GM12878 (cell line): Measurements from ENCODE around the gene EIF4E1B. TPM values are rescaled to one million over a fixed set of nuclear protein-coding genes. Genes with fewer than 3 reads are reported as not detected.

Experiments
- ASH2L ChIP-seq: fragments of 300-600, 200-600 bp; sonication (generic); IDR thresholded peaks from 2 replicates; pipeline ENCODE4 v1.6.1; 2017; ENCODE audit warnings: low read depth, mild to moderate bottlenecking, borderline replicate concordance
- CHD2 ChIP-seq: IDR thresholded peaks from 2 replicates; pipeline ENCODE4 v1.6.1; 2011; ENCODE audit warnings: low read depth, low read length, improper control_type of control experiment, borderline replicate concordance
- E4F1 ChIP-seq: fragments of 450-650 bp; IDR thresholded peaks from 2 replicates; pipeline ENCODE4 v1.6.1; 2018; ENCODE audit warnings: borderline replicate concordance, mild to moderate bottlenecking; ENCODE audit not compliant: partially characterized antibody
- HDAC6 ChIP-seq: fragments of 200-600 bp; sonication (generic); IDR thresholded peaks from one replicate; pipeline ENCODE4 v1.8.0; 2017; ENCODE audit warnings: antibody characterized with exemption; ENCODE audit not compliant: unreplicated experiment
- LARP7 ChIP-seq: fragments of 450-650 bp; IDR thresholded peaks from 2 replicates; pipeline ENCODE4 v1.6.1; 2017; ENCODE audit warnings: mild to moderate bottlenecking
- MLLT1 ChIP-seq: fragments of 450-650 bp; IDR thresholded peaks from 2 replicates; pipeline ENCODE4 v1.6.1; 2016; ENCODE audit warnings: mild to moderate bottlenecking
- NR2C2 ChIP-seq: IDR thresholded peaks from 2 replicates; pipeline ENCODE4 v1.6.1; 2011; ENCODE audit warnings: borderline replicate concordance, low read depth; ENCODE audit not compliant: control insufficient read depth, insufficient read length
- PAX8 ChIP-seq: fragments of 450-650 bp; IDR thresholded peaks from 2 replicates; pipeline ENCODE4 v1.6.1; 2017; ENCODE audit warnings: mild to moderate bottlenecking, moderate library complexity
- polyA plus RNA-seq, 11 experiments: library from polyadenylated mRNA; depleted of rRNA in 4 of 11; unstranded in 6 of 11; stranded (reverse) in 5 of 11; fragments of >200 nt; fragmentation: Nextera tagmentation in 4 of 11; fragmentation: Illumina TruSeq in 1 of 11; extraction: Ambion mirVana in 4 of 11; extraction: Trizol in 1 of 11; gene quantifications; 1 replicate in 1 of 11; 2 replicates in 10 of 11; pipeline versions ENCODE4 v1.2.1 to v1.2.3, GENCODE V29; 2011 to 2016; ENCODE audit warnings: inconsistent platforms in 2 of 11, missing spikeins in 2 of 11, low read depth in 1 of 11
- total RNA-seq, 4 experiments: library from RNA; depleted of rRNA in 3 of 4; stranded (reverse); fragments of >200 nt in 3 of 4; fragmentation: Illumina TruSeq in 1 of 4; extraction: Trizol in 1 of 4; gene quantifications; 2 replicates each; pipeline versions ENCODE4 v1.2.1 to v1.2.3, GENCODE V29; 2013 to 2021
- TF ChIP-seq, protein P1 (sequence below): IDR thresholded peaks from 2 replicates; pipeline ENCODE4 v1.6.1; 2012; ENCODE audit warnings: low read depth, low read length, improper control_type of control experiment
- TF ChIP-seq, protein P2 (sequence below): IDR thresholded peaks from 2 replicates; pipeline ENCODE4 v1.6.1; 2012; ENCODE audit warnings: low read depth, low read length, improper control_type of control experiment

The EIF4E1B gene
- total and polyA plus RNA-seq, 10 of the 15 experiments (the other 5 are each of a cell fraction or from before 2014, with no cell fraction given): not detected

GRCh38 chr5:176631383-176632200, 1.1 kb downstream of the EIF4E1B start (continued):
- TF ChIP-seq MLLT1 (no peak), PAX8 (no peak), LARP7 (no peak), ASH2L (no peak), E4F1 (no peak), HDAC6 (no peak), CHD2 (no peak), NR2C2 (no peak)
- TF ChIP-seq, protein P1, sequence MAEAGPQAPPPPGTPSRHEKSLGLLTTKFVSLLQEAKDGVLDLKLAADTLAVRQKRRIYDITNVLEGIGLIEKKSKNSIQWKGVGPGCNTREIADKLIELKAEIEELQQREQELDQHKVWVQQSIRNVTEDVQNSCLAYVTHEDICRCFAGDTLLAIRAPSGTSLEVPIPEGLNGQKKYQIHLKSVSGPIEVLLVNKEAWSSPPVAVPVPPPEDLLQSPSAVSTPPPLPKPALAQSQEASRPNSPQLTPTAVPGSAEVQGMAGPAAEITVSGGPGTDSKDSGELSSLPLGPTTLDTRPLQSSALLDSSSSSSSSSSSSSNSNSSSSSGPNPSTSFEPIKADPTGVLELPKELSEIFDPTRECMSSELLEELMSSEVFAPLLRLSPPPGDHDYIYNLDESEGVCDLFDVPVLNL: no peak
- TF ChIP-seq, protein P2, sequence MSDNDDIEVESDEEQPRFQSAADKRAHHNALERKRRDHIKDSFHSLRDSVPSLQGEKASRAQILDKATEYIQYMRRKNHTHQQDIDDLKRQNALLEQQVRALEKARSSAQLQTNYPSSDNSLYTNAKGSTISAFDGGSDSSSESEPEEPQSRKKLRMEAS: no peak
